Non-pigmented ciliary epithelial cell (primary cell): ENCODE results near the gene GPHA2.

ENCODE experiments used
- DNase-seq: peaks from one replicate; pipeline ENCODE4 v3.0.0-alpha.2; 2010; ENCODE audit warnings: low read depth

Gene GPHA2

GRCh38 chr11:64890522-64890939 lies 45.2 kb downstream of the GPHA2 start:
- DNase-seq, result no peak

GRCh38 chr11:64888729-64889511 lies 46.8 kb downstream of the GPHA2 start:
- DNase-seq, result no peak

GRCh38 chr11:64888406-64888728 lies 47.3 kb downstream of the GPHA2 start:
- DNase-seq, result no peak

GRCh38 chr11:64887757-64888405 lies 47.8 kb downstream of the GPHA2 start:
- no peak for DNase-seq

GRCh38 chr11:64887234-64887756 lies 48.4 kb downstream of the GPHA2 start:
- no peak for DNase-seq

- DNase-seq, result peak; percentile 71
These were observed 50.1 kb downstream of the GPHA2 start for GRCh38 chr11:64885367-64886286.
